Subcutaneous abdominal adipose tissue (tissue), 5 donors: ENCODE results near the gene AKAP10.
"Not testable (repeated sequence)": the region's sequence is repeated elsewhere in the genome, so short reads cannot be mapped to it uniquely, and the experiment has no call there.

Experiments
- H3K27ac ChIP-seq: one replicate; pipeline ENCODE4 v1.7.0; 2013; ENCODE audit warnings: low read depth, mild to moderate bottlenecking, inconsistent platforms, low read length, moderate library complexity
- H3K27me3 ChIP-seq, 5 donors: one replicate each; pipeline ENCODE4 v1.7.0; 2013; ENCODE audit warnings: low read length in 5 of 5, inconsistent platforms in 1 of 5; ENCODE audit not compliant: control insufficient read depth in 5 of 5, insufficient read depth in 4 of 5
- H3K36me3 ChIP-seq, 5 donors: one replicate each; pipeline ENCODE4 v1.7.0; 2013; ENCODE audit warnings: low read length in 5 of 5; ENCODE audit not compliant: control insufficient read depth in 5 of 5, insufficient read depth in 5 of 5
- H3K4me1 ChIP-seq, 5 donors: one replicate each; pipeline ENCODE4 v1.7.0; 2013; ENCODE audit warnings: low read length in 5 of 5, mild to moderate bottlenecking in 3 of 5, moderate library complexity in 1 of 5; ENCODE audit not compliant: control insufficient read depth in 5 of 5, insufficient read depth in 5 of 5
- H3K4me3 ChIP-seq, 5 donors: one replicate each; pipeline ENCODE4 v1.7.0; 2013; ENCODE audit warnings: low read length in 5 of 5, low read depth in 1 of 5
- H3K9ac ChIP-seq, 5 donors: one replicate each; pipeline ENCODE4 v1.7.0; 2013; ENCODE audit warnings: low read length in 5 of 5, mild to moderate bottlenecking in 4 of 5, moderate library complexity in 3 of 5
- H3K9me3 ChIP-seq, 5 donors: one replicate each; pipeline ENCODE4 v1.7.0; 2013; ENCODE audit warnings: low read length in 5 of 5; ENCODE audit not compliant: control insufficient read depth in 5 of 5
- donor health status: healthy.
- donor health status: healthy.
- donor health status: healthy.
- donor health status: healthy.
- donor health status: healthy.

AKAP10 gene

DNA sequence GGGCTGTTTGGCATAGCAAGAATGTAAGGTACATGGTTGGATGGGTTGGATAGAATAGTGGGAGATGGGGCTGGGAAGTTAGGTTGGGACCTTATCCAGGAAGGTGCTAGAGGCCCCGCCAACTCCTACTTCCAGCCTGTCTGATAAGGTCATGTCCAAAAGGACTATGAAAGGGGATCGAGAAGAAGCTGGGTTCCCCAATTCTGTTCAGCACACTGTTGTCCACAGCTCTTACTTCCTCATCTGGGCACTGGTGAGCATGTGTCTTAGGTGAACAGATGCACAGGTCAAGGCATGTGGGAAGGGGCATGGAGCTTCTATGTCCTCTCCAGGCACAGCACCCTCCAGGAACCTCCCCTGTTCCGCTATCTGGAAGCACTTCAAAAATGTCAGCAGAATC lies 104.3 kb downstream of the AKAP10 start:
- no peaks in the 10 kb centered on the region for H3K36me3 ChIP-seq
- H3K9ac ChIP-seq = no peak overlapping the region
- no peak overlapping the region for H3K27ac ChIP-seq
- H3K4me1 ChIP-seq = peaks cover 0 to 22% (median 3%) of the 10 kb centered on the region in 5 donors
- H3K27me3 ChIP-seq = no peaks in the 10 kb centered on the region
- H3K4me3 ChIP-seq = no peak overlapping the region
- no peaks in the 10 kb centered on the region for H3K9me3 ChIP-seq

DNA sequence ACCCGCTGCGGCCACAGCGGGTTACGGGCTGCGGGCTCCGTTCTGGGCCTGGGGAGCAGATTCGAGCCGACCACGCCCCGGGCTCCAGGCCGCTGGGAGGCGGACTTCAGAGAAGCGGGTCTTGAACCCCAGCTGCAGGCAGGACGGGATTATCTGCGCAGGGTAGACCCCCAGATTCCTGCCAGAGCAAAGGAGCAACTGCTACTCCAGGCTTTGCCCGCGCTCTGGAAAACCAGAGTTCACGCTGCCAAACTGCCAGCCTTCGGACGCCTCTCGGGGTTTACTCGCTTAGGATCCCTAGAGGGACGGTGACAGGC lies 109.6 kb downstream of the AKAP10 start:
- H3K9me3 ChIP-seq = no peaks in the 10 kb centered on the region
- peak overlapping the region; percentile 72 to 91 (median 86) for H3K4me3 ChIP-seq
- H3K27me3 ChIP-seq = no peaks in the 10 kb centered on the region
- H3K36me3 ChIP-seq = peaks cover 0 to 7% (median 3%) of the 10 kb centered on the region in 5 donors
- no peak overlapping the region for H3K27ac ChIP-seq
- peak overlapping the region in 4 of 5 donors; percentile 4 to 86 (median 51) for H3K9ac ChIP-seq
- peaks cover 0 to 28% (median 19%) of the 10 kb centered on the region in 5 donors for H3K4me1 ChIP-seq

GRCh38 chr17:19867329-19868078 lies 110.1 kb downstream of the AKAP10 start, which contains the start of gene ULK2:
Gene ULK2, minus strand, starts transcription at chr17:19867936. Its CDS starts 519 bp downstream, at chr17:19867417.
- Histone ChIP-seq H3K4me1 (peaks cover 0 to 28% (median 19%) of the 10 kb centered on the region in 5 donors), H3K27ac (peak within 1 kb of the TSS; percentile 60), H3K27me3 (no peaks in the 10 kb centered on the region), H3K9me3 (no peaks in the 10 kb centered on the region), H3K4me3 (peak within 1 kb of the TSS; percentile 78 to 91 (median 86)), H3K9ac (peak within 1 kb of the TSS; percentile 48 to 87 (median 81)), H3K36me3 (peaks cover 0 to 12% (median 4%) of the 10 kb centered on the region in 5 donors)

DNA sequence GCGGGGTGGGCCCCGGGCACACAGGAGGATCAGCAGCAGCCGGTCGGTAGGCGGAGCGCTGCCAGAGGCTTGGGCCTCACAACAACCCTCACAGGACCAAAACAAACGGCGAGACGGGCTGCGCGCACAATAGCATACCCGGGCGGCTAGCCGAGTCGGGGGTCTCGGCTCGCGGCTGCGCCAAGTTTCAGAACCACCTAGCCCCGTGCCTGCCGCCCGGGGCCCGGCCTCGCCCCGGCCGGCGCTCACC lies 110.6 kb downstream of the AKAP10 start:
- Histone ChIP-seq H3K4me3 (peak overlapping the region; percentile 78 to 91 (median 86)), H3K27me3 (no peaks in the 10 kb centered on the region), H3K36me3 (peaks cover 0 to 16% (median 4%) of the 10 kb centered on the region in 5 donors), H3K9ac (peak overlapping the region; percentile 48 to 87 (median 81)), H3K27ac (peak overlapping the region; percentile 60), H3K4me1 (peaks cover 0 to 28% (median 19%) of the 10 kb centered on the region in 5 donors), H3K9me3 (no peaks in the 10 kb centered on the region)

DNA sequence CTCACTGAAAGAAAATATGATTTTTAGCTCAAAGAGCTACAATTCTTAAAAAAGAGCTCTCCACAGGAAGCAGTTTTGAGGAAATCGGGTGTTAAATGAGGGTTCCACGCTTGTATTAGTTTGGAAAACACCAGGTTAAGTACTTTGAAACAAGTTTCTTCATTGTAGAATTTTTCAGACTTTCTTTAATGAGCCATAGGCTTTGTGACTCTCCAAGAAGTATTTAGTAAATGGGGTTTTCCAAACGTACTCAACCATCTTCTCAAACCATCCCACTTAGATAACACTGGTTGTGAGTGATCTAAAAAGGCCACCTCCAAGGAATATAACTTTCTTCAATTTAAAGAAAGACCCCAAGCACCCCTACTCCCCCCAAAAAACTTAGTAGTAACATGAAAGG lies 112.6 kb downstream of the AKAP10 start:
- Histone ChIP-seq H3K27ac (no peak overlapping the region), H3K36me3 (peaks cover 0 to 25% (median 4%) of the 10 kb centered on the region in 5 donors), H3K9me3 (no peaks in the 10 kb centered on the region), H3K9ac (peak overlapping the region in 1 of 5 donors; percentile 16), H3K27me3 (no peaks in the 10 kb centered on the region), H3K4me3 (no peak overlapping the region), H3K4me1 (peaks cover 0 to 28% (median 19%) of the 10 kb centered on the region in 5 donors)

DNA sequence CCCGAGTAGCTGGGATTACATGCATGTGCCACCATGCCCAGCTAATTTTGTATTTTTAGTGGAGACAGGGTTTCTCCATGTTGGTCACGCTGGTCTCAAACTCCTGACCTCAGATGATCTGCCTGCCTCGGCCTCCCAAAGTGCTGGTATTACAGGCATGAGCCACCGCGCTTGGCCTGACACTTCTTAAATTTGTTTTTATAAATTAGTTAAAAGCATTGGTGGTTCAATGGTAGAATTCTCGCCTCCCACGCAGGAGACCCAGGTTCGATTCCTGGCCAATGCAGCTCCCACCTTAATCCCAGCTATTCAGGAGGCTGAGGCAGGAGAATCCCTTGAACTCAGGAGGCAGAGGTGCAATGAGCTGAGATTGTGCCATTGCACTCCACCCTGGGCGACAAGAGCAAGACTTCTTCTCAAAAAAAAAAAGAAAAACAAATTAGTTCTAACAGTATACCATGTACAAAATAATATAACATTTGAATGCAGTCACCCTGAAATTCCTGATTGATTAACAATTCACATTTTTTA lies 116.9 kb downstream of the AKAP10 start:
- H3K27ac ChIP-seq, H3K4me3 ChIP-seq: not testable (repeated sequence)
- H3K36me3 ChIP-seq = peaks cover 5 to 46% (median 13%) of the 10 kb centered on the region in 5 donors

GRCh38 chr17:19857640-19858039 lies 120.0 kb downstream of the AKAP10 start:
- H3K9ac ChIP-seq = no peak overlapping the region
- no peak overlapping the region for H3K27ac ChIP-seq
- H3K27me3 ChIP-seq = no peaks in the 10 kb centered on the region
- no peak overlapping the region for H3K4me3 ChIP-seq
- H3K9me3 ChIP-seq = no peaks in the 10 kb centered on the region
- H3K36me3 ChIP-seq = peaks cover 5 to 37% (median 8%) of the 10 kb centered on the region in 5 donors
- H3K4me1 ChIP-seq = no peaks in the 10 kb centered on the region

More for the DNA sequence above, 116.9 kb downstream of the AKAP10 start:
- not testable (repeated sequence) for H3K4me1 ChIP-seq, H3K9me3 ChIP-seq, H3K9ac ChIP-seq, H3K27me3 ChIP-seq
